Bronchial epithelial cell (primary cell): Measurements from ENCODE around the gene SERPINI1. TPM values are rescaled to one million over a fixed set of nuclear protein-coding genes. Genes with fewer than 3 reads are reported as not detected.

Source experiments
- DNase-seq: peaks from one replicate; pipeline ENCODE4 v3.0.0-alpha.2; 2010; ENCODE audit warnings: low read depth
- FAIRE-seq: peaks from 2 replicates; lab custom pipeline; 2011; peaks lifted over from hg19 to GRCh38; lab: Jason Lieb, UNC
- H3K27me3 ChIP-seq: 2 replicates; pipeline ENCODE4 v1.5.1; 2011; ENCODE audit warnings: low read length; ENCODE audit not compliant: control insufficient read depth, insufficient read depth
- H3K36me3 ChIP-seq: 2 replicates; pipeline ENCODE4 v1.5.1; 2011; ENCODE audit warnings: low read length; ENCODE audit not compliant: control insufficient read depth, insufficient read depth
- H3K4me3 ChIP-seq: 2 replicates; pipeline ENCODE4 v1.5.1; 2011; ENCODE audit warnings: mild to moderate bottlenecking, low read depth, low read length, control low read depth
- total RNA-seq: library from RNA; depleted of rRNA; stranded (reverse); fragments of >200 nt; gene quantifications from 2 replicates; pipeline ENCODE4 v1.2.1, GENCODE V29; 2014
- TF ChIP-seq, protein P1 (sequence below): IDR thresholded peaks from 2 replicates; pipeline ENCODE4 v1.5.1; 2011; ENCODE audit warnings: mild to moderate bottlenecking, moderate library complexity, low read length, control low read depth, inconsistent platforms; ENCODE audit not compliant: insufficient read depth, severe bottlenecking

SERPINI1 gene
- total RNA-seq, 1 donor from 2014 or later: 1.8 TPM

DNA sequence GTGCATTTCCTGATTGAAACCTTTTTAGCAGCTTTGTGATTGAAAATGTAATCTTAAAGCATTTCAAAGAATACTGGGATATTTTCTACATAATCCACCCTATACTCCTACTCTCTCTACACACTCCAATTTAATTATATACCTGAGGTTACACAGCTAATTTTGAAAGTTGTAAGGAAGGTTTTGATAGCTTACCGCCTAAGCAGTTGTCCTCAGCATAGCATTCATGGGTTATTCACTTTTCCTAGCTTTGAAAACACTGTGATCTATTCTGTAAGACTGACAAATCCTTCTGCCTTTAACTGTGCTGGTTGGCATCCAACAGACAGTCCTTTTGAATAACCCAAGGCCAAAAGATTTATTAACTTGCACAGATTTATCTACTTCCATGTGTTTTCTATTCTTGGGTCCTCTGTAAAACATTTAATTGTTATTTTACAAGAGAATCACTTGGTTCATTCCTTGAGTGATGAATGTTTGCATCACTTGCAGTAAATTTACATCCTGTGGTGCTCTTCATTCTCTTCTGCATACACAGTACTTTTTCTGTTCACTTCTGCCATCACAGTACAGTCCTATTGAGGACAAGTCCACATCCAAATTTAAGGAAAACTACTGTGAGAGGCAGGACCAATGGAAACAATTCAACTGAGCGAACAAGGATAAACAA lies 44.8 kb downstream of the SERPINI1 start:
- Histone ChIP-seq H3K27me3 (no peaks in the 10 kb centered on the region), H3K4me3 (no peak overlapping the region), H3K36me3 (no peaks in the 10 kb centered on the region)
- TF ChIP-seq, protein P1, sequence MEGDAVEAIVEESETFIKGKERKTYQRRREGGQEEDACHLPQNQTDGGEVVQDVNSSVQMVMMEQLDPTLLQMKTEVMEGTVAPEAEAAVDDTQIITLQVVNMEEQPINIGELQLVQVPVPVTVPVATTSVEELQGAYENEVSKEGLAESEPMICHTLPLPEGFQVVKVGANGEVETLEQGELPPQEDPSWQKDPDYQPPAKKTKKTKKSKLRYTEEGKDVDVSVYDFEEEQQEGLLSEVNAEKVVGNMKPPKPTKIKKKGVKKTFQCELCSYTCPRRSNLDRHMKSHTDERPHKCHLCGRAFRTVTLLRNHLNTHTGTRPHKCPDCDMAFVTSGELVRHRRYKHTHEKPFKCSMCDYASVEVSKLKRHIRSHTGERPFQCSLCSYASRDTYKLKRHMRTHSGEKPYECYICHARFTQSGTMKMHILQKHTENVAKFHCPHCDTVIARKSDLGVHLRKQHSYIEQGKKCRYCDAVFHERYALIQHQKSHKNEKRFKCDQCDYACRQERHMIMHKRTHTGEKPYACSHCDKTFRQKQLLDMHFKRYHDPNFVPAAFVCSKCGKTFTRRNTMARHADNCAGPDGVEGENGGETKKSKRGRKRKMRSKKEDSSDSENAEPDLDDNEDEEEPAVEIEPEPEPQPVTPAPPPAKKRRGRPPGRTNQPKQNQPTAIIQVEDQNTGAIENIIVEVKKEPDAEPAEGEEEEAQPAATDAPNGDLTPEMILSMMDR: no peak
- no peak for FAIRE-seq
- DNase-seq: no peak

DNA sequence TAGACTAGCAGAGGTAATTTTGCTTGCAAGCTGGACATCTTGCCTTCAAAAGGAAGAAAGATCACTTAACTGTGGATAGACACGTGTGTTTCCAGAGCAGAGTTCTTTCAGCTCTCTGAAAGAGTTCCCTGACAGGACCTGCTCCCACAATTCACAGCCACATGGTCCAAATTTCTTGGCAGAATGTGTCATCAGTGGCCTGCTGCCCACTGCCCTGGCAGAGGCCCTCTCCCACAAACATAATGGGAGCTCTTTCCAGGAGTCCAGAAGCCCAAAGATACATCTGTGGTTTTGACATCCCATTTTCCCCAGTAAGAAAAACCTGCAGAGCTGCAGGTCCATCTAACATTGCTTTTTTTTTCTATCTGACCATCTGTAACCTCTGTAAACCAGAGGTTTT lies 48.3 kb downstream of the SERPINI1 start:
- Histone ChIP-seq H3K4me3 (no peak overlapping the region), H3K27me3 (no peaks in the 10 kb centered on the region), H3K36me3 (no peaks in the 10 kb centered on the region)
- no peak for DNase-seq
- no peak for FAIRE-seq
- TF ChIP-seq, protein P1: no peak

DNA sequence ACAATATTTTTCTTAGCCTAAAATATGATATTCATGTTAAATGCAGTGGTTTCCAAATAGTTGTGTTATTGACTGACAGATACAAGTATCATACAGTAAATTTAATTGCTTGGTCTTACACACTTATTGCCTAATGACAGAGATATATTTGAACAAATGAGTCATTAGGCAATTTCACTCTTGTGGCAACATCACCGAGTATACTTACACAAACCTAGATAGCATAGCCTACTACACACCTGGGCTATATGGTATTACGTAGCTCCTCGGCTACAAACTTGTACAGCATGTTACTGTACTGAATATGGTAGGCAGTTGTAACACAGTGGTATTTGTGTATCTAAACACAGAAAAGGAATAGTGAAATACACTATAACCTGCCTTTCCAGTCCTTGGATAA lies 50.3 kb downstream of the SERPINI1 start:
- TF ChIP-seq, protein P1: no peak

DNA sequence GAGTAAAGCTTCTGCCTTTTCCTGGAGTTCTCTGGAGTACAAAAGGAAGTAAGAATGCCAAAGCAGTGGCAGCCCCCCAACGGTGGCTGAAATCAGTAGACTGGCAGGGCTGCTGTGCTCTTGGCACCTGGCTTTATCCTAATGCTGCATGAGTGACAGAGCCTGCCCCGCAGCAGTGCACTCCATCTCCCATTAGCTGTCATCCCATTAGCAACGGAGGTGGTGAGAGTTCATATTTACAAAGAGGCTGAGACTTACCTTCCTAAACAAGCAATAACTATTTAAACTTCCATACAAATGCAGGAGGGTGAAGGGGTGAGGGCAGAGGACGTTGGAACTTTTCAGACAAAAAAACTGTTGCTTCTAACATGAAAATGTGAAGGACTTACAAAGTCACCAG lies 51.9 kb downstream of the SERPINI1 start:
- H3K4me3 ChIP-seq: no peak overlapping the region
- no peaks in the 10 kb centered on the region for H3K27me3 ChIP-seq
- no peak for DNase-seq
- TF ChIP-seq, protein P1: no peak
- no peak for FAIRE-seq
- H3K36me3 ChIP-seq: no peaks in the 10 kb centered on the region

More for the DNA sequence above, 50.3 kb downstream of the SERPINI1 start:
- DNase-seq (peak; percentile 61), FAIRE-seq (no peak)
- H3K27me3 ChIP-seq: no peaks in the 10 kb centered on the region
- H3K4me3 ChIP-seq: no peak overlapping the region
- no peaks in the 10 kb centered on the region for H3K36me3 ChIP-seq

DNA sequence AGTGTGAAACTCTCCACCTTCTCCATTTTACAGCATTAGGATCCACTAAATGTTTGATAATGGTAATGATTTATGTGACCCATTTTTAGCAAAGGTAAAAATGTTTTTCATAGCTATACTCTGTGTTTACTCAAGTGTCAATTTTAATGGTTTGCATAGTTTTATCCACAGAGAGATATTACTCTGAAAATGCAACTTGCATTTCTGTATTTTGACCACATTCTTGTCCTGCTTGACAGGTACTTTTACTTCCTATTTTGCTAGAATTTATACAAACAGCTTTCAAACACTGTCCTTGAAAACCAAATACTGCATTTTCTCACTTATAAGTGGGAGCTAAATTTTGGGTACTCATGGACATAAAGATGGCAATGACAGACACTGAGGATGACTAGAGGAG lies 62.9 kb downstream of the SERPINI1 start:
- H3K36me3 ChIP-seq: no peaks in the 10 kb centered on the region
- DNase-seq (no peak), FAIRE-seq (no peak)
- no peak overlapping the region for H3K4me3 ChIP-seq
- H3K27me3 ChIP-seq: no peaks in the 10 kb centered on the region
- TF ChIP-seq, protein P1: no peak

DNA sequence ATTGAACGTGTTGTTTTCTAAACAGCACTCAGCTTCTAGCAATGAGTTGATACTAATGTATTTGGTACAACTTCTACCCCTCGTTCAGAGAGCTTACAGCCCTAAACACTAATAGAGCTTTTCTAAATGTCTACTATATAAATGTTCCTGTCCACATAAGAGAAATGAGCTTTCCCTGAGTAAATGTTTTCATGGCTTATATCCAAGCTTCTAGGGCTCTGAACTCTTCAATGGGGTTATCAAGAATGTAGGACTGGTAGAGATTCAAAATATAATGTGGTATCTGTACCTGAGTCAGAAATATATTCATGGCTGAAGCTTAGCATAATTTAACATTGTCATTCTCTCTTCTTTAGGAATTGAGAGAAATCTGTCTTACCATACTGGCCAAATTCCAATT lies 73.4 kb downstream of the SERPINI1 start:
- Histone ChIP-seq H3K4me3 (no peak overlapping the region), H3K36me3 (no peaks in the 10 kb centered on the region), H3K27me3 (no peaks in the 10 kb centered on the region)
- FAIRE-seq (no peak), DNase-seq (no peak)
- TF ChIP-seq, protein P1: no peak
